CMK (cell line): Measurements from ENCODE around the gene BMI1.
A peak's percentile ranks its signal among the peaks of the same experiment; 100 is the strongest.
"Not testable (repeated sequence)": the region's sequence is repeated elsewhere in the genome, so short reads cannot be mapped to it uniquely, and the experiment has no call there.

ENCODE experiments used
- DNase-seq: peaks from one replicate; pipeline ENCODE4 v3.0.0-alpha.2; 2010; ENCODE audit warnings: low read depth

Gene BMI1

DNA sequence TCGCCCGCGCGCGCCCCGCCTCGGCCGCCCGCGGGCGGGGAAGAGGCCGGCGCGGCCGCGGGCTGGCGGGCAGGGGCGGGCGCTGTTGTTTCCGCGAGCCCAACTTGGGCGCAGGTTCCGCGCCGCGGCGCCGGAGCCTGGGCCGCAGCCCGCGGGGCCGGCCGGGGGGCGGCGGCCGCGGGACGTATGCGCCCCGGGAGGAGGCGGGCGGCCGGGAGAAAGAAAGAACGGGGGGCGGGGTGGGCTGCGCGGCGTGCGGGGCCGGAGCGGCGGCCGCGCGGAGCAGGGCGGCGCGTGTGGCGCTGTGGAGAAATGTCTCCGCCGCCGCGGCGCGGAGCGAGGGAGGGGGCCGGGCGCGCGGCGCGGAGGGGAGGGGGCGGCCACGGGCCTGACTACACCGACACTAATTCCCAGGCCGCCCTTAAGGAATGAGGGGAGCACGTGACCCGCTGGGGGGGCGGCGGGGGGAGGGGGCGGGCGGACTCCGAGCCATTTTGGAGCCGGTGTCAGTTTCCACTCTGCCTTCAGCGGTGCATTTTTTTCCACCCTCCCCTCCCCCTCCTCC is at the start of gene BMI1:
Gene BMI1 (plus strand): TSS at position 509 of the 565 bp plus-strand sequence. CDS start 5,351 bp downstream, outside the sequence.
- no peak for DNase-seq

DNA sequence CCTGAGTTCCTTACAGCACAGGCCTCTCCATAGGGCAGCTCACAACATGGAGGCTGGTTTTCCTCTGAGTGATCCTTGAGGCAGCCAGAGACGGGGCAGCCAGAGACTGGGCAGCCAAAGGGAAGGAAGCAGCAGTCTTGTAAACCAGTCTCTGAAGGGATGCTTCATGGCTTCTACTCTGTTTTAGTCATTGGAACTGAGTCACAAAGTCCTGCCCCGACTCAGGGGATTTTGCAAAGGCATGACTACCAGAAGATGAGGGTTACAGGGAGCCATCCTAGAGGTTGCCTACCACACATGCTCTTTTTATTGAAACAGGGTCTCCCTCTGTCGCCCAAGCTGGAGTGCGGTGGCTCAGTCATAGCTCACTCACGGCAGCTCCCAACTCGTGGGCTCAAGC is 49.1 kb upstream of the BMI1 start:
- no peak for DNase-seq

DNA sequence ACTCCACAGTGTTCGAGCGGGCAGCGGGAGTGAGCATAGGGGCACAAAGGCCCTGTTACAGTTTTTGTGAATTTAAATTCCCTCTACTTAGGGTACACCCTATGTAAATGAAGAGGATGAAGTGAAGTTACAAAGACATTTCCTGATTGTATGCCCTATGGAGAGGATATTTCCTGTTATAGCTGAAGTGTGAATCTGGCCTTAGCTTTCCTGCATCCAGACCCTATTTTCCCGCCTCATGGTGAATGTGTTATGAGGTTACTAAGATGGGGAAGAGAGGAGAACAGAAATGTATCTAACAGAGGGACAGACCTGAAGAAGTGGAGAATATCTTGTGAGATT is 42.5 kb upstream of the BMI1 start:
- no peak for DNase-seq

DNA sequence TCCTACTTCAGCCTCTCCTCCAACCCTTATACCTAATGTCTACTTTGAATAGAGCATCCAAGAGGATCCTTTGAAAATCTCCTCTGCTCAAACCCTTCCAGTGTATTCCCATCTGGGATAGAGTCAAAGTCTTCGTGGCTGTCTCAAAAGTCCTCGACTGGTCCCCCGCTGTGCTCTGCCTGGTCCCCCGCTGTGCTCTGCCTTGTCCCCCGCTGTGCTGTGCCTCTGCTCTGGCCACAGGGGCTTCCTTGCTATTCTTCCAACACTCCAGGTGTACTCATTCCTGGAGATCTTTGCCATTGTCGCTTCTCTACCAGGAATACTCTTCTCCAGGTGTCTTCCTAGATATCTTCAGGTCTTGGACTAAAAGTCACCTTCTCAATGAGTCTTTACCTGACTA is 40.8 kb upstream of the BMI1 start:
- DNase-seq = no peak

DNA sequence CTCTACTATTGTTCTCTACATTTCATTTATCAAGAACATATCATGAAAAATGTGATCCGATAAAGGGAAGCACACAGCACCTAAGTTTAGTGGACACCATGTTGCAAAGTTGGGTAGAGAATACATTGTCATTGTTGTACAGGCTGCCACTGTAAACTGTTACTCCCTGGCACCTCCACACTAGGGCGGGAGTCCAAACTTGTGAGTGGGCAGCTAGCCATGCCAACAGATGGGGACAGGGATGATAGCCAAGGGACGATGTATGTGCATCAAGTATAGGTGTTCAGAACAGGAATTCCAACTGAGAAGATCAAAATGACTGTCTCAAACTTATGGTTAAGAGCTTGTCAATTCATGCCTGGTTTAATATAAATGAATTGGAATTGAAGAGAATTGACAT is 35.8 kb upstream of the BMI1 start:
- DNase-seq = no peak

DNA sequence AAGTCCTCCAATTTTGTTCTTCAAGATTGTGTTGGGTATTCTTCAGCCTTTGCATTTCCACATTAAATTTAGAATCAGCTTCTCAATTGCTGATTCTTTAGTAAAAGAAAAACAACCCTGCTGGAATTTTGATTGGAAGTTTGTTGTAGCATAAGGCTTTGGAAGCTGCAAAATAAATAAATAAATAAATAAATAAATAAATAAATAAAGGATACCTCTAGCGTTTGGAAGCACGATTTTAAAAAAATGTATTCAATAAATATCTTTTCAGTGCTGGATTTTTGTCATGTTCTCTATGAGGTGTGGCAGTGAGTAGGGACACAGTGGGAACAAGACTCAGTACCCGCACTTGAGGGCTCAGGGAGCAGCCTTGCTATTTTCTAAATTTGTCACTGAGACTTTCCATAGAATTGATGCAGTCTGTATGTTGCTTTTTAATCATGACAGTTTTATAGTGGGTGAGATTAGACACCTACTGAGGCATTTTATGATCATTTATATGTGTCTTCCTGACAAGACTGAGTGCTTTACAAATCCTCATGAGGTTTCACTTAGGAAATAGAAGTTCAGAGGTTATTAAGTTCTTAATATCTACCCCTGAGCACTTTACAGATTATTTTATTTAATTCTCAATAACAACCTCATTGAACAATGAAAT is 27.0 kb upstream of the BMI1 start:
- no peak for DNase-seq

DNA sequence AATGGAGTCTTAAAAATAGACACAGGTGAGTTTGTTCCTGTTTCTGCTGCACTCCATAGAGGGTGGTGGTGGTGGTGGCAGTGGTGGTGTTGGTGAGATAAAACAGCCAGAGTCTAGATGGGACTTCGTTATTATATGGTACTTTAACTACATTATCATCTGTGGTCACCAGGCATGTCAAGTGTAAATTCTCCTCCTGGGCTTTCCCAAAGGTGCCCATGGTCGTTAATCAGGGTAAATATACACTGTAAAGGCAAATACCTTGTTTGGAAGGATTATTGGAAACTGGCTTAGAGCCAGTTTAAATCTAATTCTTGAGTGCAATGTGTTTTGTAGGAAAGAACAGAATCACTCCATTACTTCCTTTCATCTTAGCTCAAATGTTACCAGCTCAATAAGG is 26.2 kb upstream of the BMI1 start:
- DNase-seq = no peak

DNA sequence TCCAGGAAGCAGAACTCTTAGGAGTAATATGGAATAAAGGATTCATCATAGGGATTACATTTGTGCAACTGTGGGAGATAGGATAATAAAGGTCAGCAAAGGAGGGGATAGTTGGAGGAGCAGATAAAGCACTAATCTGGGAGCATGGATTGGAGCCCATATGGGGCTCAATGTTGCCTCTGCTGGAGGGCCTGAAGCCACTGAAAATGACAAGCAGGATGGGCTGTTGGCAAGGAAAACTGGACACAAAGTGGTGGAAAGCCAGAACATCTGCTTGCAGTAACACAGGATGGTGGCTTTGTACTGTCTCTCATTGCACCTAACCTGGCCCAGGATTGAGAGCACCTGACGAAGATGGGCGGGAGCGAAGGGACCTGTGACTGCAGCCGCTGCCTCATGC is 19.7 kb upstream of the BMI1 start:
- no peak for DNase-seq

DNA sequence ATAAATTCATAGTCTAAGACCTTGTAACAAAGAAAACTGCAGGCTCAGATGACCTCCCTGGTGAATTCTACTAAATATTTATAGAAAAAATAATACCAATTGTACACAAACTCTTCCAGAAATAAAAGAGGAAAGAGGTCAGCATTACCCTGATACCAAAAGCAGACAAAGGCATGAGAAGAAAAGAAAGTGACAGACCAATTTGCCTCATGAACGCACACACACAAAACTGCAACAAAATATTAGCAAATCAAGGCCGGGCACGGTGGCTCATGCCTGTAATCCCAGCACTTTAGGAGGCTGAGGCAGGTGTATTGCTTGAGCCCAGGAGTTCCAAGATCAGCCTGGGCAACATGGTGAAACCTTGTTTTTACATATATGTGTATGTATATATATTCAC is 17.4 kb upstream of the BMI1 start:
- DNase-seq = no peak

DNA sequence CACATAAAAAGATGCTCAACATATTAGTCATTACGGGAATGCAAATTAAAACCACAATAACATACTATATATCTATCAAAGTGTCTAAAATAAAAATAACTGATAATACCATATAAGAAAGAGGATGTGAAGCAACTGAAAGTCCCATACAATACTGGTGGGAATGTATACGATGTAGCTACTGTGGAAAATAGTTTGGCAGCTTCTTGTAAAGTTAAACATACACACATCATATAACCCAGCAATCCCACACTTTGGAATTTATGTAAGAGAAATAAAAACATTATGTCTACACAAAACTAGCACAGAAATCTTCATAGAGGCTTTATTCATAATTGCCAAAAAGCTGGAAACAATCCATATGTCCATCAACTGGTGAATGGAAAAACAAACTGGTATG is 15.2 kb upstream of the BMI1 start:
- no peak for DNase-seq

DNA sequence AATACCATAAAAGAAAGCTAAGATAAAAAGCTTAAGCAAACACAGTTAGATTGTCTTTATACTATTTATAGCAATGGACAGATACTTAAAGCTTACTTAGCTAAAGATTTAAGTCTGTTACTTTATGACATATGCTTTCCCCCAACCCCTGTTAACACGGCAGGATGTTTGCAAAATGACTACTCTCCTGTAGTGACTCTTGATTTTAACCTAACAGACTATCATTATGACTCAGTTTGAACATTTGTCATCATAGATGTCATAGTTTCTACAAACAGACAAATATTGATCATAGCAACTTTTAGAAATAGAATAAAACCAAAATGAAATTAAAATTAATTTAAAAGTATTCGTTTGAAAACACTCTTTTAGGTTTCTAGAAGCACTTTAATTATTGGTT is 12.5 kb upstream of the BMI1 start:
- no peak for DNase-seq

DNA sequence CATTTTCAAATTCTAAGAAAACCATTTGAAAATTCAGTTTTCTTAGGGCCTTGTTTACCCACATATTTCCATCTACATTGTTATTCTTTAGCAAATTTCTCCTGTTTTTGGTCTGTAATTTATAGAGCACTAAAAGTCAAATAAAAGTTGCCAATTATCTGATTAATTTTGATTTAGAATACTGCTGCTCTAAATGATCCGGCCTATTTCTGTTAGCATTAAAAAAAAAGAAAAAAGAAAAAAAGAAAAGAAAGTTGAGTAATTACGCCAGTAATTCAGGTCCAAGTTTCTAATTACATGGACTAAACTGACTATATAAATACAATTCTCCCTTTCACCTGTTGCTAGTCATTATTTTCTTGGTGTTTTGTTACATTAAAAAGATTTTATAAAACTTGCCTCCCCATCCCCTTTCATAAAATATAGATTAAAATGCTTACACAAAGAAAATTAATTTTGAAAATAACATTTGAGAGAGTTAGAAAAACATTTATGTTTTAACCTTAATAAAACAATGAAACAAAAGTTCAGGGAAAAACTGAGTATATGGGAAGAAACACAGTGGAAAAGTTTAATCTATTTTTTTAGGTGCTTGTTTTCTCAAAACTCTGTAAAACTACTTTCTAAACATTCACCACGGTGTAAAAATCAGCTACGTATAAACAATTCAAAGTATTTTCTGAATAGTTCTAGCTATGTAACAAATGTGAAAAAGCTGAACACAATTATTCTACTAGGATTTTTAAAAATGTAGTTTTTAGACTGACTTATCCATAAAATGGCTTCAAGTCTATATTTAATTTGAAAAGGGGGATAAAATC is 11.5 kb upstream of the BMI1 start:
- DNase-seq = no peak

DNA sequence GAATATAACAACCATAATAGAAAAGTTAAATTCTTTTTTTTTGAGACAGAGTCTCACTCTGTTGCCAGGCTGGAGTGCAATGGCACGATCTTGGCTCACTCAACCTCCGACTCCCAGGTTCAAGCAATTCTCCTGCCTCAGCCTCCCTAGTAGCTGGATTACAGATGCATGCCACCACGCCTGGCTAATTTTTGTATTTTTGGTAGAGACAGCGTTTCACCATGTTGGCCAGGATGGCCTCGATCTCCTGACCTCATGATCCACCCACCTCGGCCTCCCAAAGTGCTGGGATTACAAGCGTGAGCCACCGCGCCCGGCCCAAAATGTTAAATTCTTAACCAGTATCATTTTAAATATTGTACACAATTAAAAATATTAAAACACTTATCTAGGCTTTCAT is 10.9 kb upstream of the BMI1 start:
- DNase-seq = not testable (repeated sequence)

DNA sequence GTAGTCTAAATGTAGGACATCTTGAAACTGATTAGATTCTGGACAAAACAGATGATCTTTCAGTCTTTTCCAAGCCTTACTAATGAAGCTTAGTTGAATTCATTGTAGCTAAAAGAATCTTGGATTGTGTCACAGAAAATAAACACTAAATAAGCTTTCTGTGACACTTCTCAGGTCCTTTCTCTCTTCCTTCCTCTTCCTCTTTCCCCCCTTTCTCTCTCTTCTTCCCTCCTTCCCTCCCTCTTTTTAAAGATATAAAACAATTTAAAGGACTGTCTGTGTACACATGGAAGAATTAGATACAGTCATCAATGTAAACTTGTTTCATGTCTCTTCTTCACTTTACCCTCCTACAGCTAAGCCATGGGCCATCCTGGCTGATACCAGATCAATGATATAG is 10.0 kb upstream of the BMI1 start:
- no peak for DNase-seq

DNA sequence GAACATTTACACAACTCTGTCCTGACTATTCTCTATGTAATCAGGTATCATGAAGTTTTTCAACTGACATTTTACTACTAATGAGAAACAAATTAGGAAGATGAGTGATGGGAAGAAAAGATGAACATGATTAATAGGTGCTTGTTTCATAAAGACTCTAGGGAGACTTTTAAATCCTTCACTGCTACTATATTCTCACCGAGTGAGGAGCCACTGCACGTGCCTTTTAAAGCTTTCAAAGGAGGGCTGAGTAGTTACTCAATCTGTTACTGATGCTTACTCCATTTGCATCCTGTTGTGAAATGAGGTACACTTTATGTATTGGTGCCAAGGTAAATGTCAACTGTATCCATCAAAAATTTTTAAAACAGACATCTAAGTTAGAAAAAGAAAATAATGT is 6.0 kb upstream of the BMI1 start:
- DNase-seq = no peak

DNA sequence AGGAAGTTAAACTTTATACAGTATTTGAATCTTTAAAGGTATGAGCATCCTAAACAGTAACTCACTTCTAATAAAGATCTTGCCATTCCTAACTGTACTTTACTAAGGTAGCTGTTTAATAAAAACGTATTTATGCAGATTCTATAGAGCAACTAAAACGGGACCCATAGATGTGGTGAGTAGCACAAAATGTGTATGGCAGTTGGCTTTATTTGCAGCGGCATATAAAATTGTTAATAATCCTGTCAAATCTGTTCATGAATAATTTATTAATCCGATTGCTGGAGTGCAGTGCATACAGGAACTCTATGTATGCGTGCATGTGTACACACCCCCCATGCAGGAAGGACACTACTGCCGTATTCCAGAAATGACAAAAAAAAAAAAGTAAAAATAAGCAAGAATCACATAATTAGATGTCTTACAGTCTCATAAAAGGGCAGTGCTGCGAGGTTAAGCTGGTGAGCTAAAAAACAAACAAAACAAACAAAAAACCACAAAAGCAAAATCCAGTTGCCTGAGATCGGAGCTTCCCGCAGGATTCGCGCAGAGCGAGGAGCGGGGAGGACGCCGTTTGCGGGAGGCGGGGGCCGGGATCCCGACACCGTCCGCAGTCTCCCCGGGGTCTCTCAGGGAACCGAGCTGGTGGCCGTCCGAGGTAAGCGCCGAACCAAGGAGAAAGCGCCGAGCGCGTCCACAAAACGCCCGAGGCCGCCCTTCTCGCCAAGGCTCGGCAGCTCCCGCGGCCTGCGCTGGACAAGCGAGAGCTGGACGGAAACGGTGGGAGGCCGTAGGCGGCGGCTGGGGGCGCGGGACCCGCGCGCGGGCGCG is 5.2 kb upstream of the BMI1 start:
- no peak for DNase-seq

DNA sequence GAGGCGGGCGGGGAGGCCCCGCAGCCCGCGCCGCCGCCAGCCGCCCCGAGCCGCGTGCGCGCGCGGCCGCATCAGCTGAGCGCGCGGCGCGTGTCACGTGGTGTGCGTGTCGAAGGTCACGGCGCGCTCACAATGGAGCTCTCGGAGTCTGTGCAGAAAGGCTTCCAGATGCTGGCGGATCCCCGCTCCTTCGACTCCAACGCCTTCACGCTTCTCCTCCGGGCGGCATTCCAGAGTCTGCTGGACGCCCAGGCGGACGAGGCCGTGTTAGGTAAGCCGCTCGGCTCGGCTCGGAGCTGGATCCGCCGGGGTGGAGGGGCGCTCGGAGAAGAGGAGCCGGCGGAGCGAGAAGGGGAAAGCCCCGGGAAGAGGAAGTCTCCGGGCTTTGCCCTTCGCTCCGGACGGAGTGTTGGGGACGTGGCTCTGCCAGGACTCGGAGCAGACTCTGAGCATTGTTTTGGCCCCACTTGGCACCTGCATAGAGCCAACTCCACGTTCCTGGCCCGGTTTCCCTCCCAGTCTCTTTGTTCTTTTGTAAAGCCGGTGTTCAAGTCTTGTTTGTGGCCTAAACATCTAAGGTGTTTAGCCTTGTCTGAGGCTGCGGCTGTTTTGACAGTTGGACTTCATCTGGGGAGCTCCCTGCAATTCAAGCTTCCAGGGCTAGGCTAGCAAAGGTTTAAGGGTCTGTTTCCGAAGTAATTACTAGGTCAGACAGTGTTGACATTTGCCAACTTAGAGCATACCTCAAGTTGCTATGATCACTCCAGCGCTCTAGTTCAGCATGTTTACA is 4.4 kb upstream of the BMI1 start, which contains the start of gene COMMD3:
Gene COMMD3 (plus strand): TSS at position 103 of the 790 bp plus-strand sequence. CDS start 30 bp downstream, at position 133.
- peak; percentile 45 for DNase-seq

DNA sequence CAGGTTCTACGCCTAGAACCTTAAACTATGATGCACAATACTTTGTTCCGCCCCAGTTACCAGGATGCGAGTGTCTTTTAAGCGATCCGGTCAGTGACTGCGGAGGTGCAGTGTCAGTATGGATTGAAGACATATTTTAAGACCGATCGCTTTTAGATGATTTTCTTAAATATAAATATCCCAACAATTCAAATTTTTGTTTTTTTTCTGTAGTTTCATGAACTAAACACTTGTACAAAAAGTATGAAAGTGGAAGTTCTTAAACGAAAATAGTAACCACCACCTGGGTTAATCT is 3.9 kb upstream of the BMI1 start:
- no peak for DNase-seq

DNA sequence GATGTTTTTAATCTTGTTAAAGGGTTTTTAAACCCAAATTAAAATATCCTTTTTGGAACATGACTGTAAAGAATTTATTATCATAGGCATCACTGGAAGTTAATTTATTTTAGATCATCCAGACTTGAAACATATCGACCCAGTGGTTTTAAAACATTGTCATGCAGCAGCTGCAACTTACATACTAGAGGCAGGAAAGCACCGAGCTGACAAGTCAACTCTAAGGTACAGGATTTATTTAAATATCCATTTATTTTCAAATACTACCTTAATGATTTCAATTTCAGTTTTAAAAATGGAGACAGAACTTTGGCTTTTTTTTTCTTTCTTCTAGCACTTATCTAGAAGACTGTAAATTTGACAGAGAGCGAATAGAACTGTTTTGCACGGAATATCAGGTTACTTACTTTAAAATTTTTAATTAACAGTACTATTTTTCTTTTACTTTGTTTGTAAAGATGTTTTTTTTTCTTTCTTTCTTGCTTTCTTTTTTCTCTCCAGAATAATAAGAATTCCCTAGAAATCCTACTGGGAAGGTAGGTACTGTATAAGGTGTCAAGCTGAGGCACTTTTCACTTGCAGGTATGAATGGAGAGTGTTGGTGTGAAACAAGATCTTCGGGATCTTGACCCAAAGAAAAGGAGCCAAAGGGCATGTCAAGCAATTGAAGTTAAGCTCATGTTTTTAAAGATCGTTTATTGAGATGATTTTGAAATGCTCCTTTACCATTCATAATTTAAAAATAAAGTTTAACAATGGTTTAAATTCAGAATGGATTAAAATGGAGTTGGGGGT is 2.9 kb upstream of the BMI1 start:
- no peak for DNase-seq

DNA sequence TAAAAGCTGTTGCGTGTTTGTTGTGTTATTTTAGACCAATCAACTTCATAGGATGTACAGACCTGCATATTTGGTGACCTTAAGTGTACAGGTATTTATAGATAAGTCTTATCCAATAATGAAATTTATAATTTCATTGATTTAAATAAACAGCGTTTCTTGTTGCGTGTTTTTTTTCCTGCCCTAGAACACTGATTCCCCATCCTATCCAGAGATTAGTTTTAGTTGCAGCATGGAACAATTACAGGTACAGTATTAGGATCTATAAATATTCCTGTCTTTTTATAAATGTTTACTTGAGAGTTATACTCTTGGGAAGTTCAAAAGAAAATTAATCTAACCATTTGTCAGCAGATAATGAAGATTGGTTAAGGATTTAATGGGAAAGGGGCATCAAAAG is 2.1 kb upstream of the BMI1 start:
- no peak for DNase-seq

DNA sequence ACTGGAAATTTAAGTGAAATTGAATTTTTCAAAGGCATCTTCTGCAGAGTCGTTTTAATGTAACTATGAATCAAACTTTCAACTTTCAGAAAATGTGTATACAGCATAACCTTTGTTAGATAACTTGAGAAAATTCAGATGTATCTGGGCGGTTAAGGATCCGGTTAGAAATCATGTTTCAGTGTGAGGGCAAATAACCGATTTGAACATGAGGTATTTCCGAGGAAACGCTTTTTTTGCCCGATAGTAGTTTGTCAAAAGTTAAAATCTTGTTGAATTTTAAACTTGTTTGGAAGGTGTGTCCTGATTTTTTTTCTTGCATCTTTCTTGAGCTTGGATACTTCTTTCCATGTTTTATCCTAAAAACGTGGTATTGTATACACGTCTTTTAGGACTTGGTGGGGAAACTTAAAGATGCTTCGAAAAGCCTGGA is 1.3 kb upstream of the BMI1 start:
- DNase-seq = no peak
